SJCRH30 (cell line): ENCODE measurements around the gene SLAMF9. TPM values are rescaled to one million over a fixed set of nuclear protein-coding genes. Genes with fewer than 3 reads are reported as not detected.
"Not testable (repeated sequence)": the region's sequence is repeated elsewhere in the genome, so short reads cannot be mapped to it uniquely, and the experiment has no call there.

Experiments used
- DNase-seq, 2 experiments: peaks; one replicate each; pipeline ENCODE4 v3.0.0-alpha.2; 2015 to 2020
- H3K27ac ChIP-seq: fragments of 250-450 bp; sonication (Bioruptor Pico); 2 replicates; pipeline ENCODE4 v1.5.1; 2020; ENCODE audit warnings: mild to moderate bottlenecking, moderate library complexity
- H3K27me3 ChIP-seq: fragments of 250-450 bp; sonication (Bioruptor Pico); 2 replicates; pipeline ENCODE4 v1.5.1; 2020; ENCODE audit warnings: mild to moderate bottlenecking, moderate library complexity
- H3K36me3 ChIP-seq: fragments of 250-450 bp; sonication (Bioruptor Pico); 2 replicates; pipeline ENCODE4 v1.5.1; 2020; ENCODE audit warnings: mild to moderate bottlenecking, moderate library complexity
- H3K4me1 ChIP-seq: fragments of 250-450 bp; sonication (Bioruptor Pico); 2 replicates; pipeline ENCODE4 v1.5.1; 2020; ENCODE audit warnings: mild to moderate bottlenecking, moderate library complexity
- H3K4me3 ChIP-seq: fragments of 250-450 bp; sonication (Bioruptor Pico); 2 replicates; pipeline ENCODE4 v1.5.1; 2020; ENCODE audit warnings: mild to moderate bottlenecking, moderate library complexity
- H3K9me3 ChIP-seq: fragments of 250-450 bp; sonication (Bioruptor Pico); replicated peaks from 2 replicates; pipeline ENCODE4 v1.5.1; 2020; ENCODE audit warnings: mild to moderate bottlenecking, moderate library complexity
- total RNA-seq: library from RNA; depleted of rRNA; stranded (reverse); fragments of >200 nt; shearing (Covaris generic); gene quantifications from 2 replicates; pipeline ENCODE4 v1.2.3, GENCODE V29; 2014

The SLAMF9 gene
- total RNA-seq, 1 experiment from 2014 or later: not detected

DNA sequence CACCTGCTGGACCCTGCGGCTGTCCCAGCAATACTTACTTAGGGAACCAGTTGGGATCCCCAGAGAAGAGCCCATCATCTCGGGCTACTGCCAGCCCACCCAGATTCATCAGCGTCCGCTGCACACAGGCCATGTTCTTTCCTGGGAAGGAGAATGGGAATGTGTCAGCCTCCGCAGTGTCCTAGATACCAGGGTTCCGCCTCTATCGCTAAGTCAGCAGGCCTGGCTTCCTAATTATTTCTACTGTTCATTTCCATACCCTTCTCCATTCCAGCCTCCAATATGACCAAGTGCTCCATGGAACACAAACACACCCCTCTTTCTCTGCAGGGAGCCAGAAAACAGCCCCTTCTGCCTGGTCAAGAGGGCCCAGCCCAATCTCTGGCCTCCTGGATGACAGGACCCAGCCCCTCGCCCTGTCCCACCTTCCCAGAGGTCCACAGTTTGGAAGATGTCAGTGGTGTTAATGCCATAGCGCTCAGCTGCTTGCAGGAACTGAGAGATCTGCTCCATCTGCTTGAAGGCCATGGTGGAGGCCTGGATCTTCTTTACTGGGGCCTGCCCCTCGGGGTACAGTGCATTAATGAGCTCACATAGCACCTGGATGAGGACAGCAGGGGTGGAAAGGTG, 34.7 kb downstream of the SLAMF9 start:
- Histone ChIP-seq H3K9me3 (no peaks in the 10 kb centered on the region), H3K4me3 (no peak overlapping the region), H3K27ac (no peak overlapping the region), H3K36me3 (peaks cover 18% of the 10 kb centered on the region), H3K27me3 (no peaks in the 10 kb centered on the region), H3K4me1 (peaks cover 65% of the 10 kb centered on the region)
- no peak for DNase-seq

DNA sequence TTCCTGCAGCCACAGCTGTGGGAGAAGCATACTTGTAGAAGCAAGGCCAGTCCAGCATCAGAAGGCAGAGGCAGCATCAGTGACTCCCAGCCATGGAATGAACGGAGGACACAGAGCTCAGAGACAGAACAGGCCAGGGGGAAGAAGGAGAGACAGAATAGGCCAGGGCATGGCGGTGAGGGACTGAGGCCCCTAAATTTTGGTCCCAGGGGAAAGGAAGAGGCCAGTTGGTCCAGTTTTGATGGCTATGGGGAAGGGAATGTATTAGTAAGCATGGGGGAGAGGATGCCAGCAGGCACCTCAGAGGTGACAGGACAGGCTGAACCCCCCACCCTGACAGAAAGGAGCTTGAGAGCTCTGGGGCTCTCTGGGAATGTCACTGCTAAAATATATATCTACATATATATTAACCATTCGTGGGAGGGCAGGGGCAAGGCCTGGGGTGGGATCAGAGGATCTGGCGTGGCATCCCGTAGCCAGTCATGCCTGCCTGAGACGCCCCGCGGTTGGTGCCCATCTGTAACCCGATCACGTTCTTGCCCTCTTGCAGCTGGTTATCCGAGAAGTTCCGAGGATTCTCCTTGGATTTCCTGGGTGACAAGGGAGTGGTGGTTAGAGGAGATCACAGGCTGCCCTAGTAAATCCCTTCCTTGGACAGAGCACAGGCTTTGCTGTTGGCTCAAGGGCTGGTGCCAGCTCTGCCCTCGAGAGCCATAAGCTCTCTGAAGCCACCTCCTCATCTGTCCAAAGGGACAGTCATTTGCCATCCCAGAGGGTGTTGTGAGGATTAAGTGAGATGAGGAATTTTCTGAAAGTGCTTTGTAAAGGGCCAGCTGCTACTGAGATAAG, 35.5 kb downstream of the SLAMF9 start:
- Histone ChIP-seq H3K4me3 (no peak overlapping the region), H3K27me3 (no peaks in the 10 kb centered on the region), H3K27ac (no peak overlapping the region; the same call in 1 of the 2 replicates), H3K36me3 (peaks cover 18% of the 10 kb centered on the region), H3K4me1 (peaks cover 65% of the 10 kb centered on the region), H3K9me3 (no peaks in the 10 kb centered on the region)
- peak in 1 of 2 experiments; percentile 54 for DNase-seq

DNA sequence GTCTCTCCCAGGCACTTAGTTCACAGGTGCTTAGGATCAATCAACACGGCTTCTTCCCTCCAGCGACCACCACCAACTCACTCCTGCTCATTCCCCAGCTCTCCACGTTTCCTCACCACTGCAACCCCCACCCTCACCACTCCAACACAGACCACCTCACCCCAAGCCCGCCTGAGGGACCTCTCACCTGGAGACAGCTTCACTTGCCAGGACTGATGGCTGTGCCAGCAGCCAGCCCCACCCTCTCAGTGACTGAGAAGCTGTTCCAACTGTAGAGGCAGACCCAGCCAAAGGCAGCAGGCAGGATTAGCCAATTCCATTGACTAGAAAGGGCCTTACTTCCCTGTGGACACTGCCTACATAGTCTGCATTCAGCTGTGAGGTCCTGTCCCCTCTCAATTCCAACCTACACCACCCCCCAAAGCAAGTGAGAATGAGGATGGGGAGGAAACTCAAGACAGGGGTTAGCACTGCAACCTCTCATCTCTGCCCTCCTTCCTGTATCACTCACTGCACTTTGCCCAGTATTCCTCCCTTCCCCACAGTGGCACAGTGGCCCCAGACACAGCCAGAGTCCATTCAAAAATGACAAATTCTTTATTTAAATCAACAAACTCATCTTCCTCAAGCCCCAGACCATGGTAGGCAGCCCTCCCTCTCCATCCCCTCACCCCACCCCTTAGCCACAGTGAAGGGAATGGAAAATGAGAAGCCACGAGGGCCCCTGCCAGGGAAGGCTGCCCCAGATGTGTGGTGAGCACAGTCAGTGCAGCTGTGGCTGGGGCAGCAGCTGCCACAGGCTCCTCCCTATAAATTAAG, 36.3 kb downstream of the SLAMF9 start:
- Histone ChIP-seq H3K4me1 (peaks cover 60% of the 10 kb centered on the region), H3K4me3 (no peak overlapping the region), H3K27me3 (no peaks in the 10 kb centered on the region), H3K9me3 (no peaks in the 10 kb centered on the region), H3K36me3 (peaks cover 18% of the 10 kb centered on the region), H3K27ac (peak overlapping the region; percentile 28)
- peak; percentile 58 to 63 for DNase-seq

DNA sequence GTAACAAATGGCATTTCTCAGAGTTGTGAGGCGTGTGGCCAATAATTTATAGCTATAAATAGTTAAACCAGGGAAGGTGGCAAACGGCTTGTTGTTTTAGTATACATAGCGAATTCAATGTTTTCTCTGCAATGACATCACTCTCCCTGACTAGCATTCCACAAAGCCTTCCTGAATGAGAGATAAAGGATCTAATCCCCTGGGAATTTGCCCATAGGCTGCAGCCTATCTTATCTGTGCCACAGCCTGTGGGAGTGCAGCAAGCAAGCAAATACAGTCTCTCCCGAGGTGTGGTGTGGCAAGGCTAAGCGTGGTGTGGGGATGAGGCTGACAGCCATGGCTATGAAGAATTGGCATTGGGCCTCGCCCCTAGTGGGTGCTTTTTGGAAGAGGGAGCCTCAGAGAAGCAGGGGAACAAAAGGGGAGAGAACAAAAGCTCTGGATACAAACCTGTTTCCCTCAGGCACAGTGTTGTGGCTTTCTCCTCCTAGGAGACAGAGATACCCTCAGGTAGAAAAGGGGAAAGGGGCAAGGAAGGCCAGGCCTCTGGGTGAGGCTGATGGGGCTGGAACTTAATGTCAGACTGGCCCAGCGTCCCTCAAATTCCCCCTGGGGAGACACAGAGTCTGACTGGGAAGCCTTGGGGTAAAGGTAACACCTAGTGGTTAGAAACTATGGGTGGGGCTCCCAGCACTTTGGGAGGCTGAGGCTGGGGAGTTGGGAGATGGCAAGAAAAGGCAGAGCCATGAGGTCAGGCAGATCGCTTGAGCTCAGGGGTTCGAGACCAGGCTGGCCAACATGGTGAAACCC, 37.6 kb downstream of the SLAMF9 start:
- Histone ChIP-seq H3K36me3 (peaks cover 18% of the 10 kb centered on the region), H3K4me3 (no peak overlapping the region), H3K4me1 (peaks cover 53% of the 10 kb centered on the region), H3K27ac (peak overlapping the region; percentile 24; the same call in 1 of the 2 replicates), H3K9me3 (no peaks in the 10 kb centered on the region), H3K27me3 (no peaks in the 10 kb centered on the region)
- peak; percentile 73 to 82 for DNase-seq

DNA sequence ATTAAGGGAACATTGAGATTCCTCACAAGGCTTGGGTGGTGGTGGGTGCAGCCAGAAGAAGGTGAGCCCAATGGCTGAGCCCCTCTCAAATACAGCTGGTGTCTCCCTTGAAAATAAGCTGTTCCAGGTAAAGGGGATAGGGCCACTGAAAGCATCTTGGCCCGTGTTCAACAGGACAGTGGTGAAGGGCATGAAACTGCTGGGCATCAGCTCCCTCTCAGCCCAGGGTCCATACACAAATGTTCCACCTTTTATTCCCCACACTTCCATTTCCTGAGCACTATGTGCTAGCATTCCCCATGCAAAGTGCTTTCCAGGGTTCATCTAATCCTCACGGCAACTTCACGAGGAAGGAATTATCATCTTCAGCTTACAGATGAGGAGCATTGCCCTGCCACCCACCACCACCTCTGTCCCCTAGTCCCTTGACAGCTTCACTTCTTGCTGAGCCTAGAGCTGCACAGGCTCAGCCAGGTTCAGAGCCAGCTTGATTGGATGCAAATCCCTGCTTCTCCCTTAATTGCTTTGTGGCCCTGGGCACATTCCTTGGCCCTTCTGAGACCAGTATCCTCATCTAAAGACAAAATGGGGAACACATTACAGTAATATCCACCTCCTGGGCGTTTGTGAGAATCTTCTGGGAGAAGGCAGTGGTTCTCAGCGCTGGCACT, 38.3 kb downstream of the SLAMF9 start:
- H3K27ac ChIP-seq: peak overlapping the region; percentile 24; the same call in 1 of the 2 replicates
- peaks cover 18% of the 10 kb centered on the region for H3K36me3 ChIP-seq
- peaks cover 58% of the 10 kb centered on the region for H3K4me1 ChIP-seq

DNA sequence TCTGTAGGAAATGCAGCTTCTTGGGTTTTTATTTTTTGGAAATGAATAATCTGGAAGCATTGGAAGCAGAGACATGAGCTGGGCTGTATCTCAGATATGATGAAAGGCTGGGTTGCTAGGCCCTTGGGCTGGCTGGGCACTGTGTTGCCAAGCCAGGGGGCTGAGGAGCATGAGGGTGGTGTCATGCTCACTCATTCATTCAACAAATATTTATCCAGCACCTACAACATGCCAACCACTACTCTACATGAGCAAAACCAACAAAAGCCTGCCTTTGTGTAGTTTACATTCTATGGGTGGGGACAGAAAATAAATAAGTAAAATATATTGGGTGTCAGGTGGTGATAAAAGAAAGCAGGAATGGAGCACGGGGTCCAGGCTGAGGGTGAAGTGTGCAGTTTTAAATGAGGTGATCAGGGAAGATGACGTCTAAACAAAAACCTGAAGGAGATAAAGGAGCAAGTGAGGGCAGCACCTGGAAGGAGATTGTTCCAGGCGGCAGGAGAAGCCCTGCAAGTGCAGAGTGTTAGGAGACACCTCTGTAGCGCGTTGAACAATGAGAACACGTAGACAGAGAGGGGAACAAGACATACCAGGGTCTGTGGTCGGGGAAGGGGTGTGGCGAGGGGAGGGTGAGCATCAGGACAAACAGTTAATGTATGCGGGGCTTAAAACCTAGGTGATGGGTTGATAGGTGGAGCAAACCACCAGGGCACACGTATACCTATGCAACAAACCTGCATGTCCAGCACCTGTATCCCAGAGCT, 39.6 kb downstream of the SLAMF9 start:
- Histone ChIP-seq H3K4me3 (no peak overlapping the region), H3K27me3 (no peaks in the 10 kb centered on the region), H3K4me1 (peaks cover 62% of the 10 kb centered on the region), H3K9me3 (no peaks in the 10 kb centered on the region), H3K27ac (no peak overlapping the region), H3K36me3 (peaks cover 13% of the 10 kb centered on the region)
- no peak for DNase-seq

More for the DNA sequence above, 38.3 kb downstream of the SLAMF9 start:
- no peak overlapping the region for H3K4me3 ChIP-seq
- no peak for DNase-seq
- no peaks in the 10 kb centered on the region for H3K9me3 ChIP-seq
- no peaks in the 10 kb centered on the region for H3K27me3 ChIP-seq

DNA sequence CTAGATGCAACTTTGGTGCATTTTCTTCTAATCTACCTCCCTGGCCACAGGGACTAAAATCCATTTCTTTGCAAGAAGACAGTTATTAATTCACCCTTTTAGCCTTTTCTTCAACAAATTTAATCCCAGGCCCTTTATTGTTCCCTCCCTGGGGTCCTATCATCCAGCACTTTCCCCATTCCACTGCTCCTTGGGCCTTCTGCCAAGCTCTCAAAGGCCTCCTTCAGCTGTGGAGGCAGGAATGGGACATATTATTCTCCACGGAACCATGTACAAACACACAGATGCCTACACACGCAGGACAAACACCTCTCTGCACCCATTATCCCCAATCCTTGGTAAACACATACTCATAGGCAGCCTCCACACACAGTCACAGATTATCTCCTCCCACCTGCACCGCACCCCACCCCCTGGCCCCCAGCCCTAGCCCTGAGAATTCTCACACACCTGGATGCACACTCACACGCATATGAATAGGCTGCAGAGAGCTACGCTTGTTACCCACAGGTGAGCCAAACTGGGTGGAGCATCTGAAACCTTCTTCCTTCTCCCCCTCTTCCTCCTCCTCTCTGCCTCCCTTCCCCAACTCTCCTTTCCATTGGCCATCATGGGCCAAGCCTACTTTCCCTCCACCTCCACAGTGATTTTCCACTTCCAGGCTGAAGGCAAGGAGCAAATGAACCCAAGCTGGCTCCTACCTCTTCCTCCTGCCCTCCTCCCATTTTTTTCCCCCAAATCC, 40.4 kb downstream of the SLAMF9 start:
- Histone ChIP-seq H3K27ac (no peak overlapping the region), H3K4me1 (peaks cover 54% of the 10 kb centered on the region), H3K36me3 (peaks cover 5% of the 10 kb centered on the region), H3K4me3 (no peak overlapping the region), H3K9me3 (no peaks in the 10 kb centered on the region), H3K27me3 (no peaks in the 10 kb centered on the region)
- no peak for DNase-seq

DNA sequence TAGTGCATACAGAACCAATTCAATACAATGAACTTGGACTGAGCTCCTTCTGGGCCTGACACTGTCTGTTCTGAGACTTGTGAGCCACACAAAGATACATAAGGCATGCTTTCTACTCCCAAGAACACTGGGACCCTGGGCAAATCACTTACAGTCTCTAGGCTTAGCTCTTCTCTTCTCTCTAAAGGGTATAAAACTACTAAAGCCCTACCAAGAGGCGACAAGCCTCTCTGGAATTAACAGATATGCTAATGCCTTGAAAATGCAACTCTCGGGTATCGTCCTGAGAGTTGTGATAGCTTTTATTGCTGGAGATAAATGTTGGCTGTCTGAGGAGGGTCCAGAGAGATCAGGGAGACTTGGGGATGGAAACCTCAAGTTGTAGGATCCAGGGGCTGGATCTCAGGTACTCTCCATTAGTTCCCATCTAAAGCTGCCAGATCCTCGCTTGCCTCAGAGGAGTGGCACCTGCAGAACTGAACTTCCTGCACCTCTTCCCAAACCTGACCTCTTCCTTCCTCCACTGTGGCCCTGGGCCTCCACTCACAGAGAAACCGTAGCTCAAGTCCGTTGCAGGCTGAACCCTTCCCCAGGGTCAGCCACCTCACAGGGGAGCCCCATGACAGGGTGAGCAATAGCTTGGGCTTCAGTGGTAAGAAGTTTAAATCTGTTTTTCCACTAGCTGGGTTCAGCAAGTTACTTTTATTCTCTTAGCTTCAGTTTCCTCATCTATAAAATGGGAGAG, 42.5 kb downstream of the SLAMF9 start:
- H3K27ac ChIP-seq: no peak overlapping the region
- no peaks in the 10 kb centered on the region for H3K9me3 ChIP-seq
- peaks cover 36% of the 10 kb centered on the region for H3K4me1 ChIP-seq

DNA sequence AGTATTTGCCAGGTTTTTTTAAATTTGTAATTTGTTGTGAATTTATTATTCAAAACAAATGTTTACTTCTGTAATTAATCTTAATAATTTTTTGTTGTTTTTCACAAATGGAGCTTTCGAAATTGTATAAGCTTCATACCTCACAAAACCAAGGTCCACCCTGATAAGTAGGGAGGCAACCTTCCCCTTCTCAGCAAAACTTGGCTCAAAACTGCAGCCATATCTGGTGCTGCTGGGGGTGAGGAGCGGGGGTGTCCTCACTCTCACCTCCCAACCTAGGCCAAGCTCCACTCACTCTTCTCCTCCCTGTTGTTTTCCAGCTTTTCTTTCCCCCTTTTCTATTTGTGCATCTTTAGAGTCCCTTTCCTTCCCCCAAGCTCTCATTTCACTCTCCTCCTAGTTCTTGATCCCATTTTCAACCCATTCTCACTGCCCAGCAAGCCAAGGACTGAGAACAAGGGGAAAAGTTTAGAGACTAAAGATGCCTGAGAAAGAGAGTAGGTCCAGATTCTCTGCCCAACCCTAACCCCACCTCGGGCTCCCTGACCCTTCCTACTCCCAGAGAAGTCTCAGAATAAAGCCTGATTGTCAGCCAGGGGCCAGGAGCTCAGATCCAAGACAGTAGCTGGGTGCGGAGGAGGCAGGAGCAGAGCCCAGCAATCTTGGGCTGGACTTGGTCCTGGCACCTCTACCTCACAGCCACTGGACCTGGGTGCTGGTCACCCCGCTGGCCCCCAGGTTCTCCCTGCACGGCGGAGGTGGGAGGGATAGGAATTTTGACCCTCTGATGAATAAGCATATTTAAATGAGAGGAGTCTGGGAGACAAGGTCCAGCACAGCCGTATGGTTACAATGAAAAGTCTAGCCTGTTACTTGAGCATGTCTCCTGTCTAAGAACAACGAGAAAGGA, 45.8 kb downstream of the SLAMF9 start:
- no peaks in the 10 kb centered on the region for H3K9me3 ChIP-seq
- peaks cover 24% of the 10 kb centered on the region for H3K4me1 ChIP-seq
- no peaks in the 10 kb centered on the region for H3K27me3 ChIP-seq
- no peaks in the 10 kb centered on the region for H3K36me3 ChIP-seq
- H3K4me3 ChIP-seq: no peak overlapping the region
- no peak for DNase-seq
- H3K27ac ChIP-seq: no peak overlapping the region

More for the DNA sequence above, 42.5 kb downstream of the SLAMF9 start:
- DNase-seq: no peak
- H3K4me3 ChIP-seq: no peak overlapping the region
- no peaks in the 10 kb centered on the region for H3K36me3 ChIP-seq
- H3K27me3 ChIP-seq: no peaks in the 10 kb centered on the region

DNA sequence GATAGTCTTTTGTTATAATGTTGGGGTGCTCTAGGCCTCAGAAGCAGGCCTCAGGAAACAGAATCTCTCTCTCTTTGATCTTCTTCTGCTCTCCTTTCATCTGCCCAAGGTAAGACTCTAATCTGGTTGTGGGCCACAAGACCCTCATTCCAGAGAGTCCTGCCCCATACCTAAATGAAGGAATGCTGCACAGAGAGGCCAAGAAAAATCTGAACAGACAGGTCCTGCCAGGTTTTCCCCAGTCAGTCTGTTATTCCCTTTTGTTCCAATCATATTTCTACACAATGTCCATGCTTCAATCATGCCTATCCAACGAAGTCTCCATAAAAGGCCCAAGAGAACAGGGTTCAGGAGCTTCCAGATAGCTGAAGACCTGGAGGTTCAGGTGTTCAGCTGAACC, 47.1 kb downstream of the SLAMF9 start:
- no peaks in the 10 kb centered on the region for H3K27me3 ChIP-seq
- no peaks in the 10 kb centered on the region for H3K36me3 ChIP-seq
- DNase-seq: no peak
- no peak overlapping the region for H3K4me3 ChIP-seq
- H3K4me1 ChIP-seq: peaks cover 15% of the 10 kb centered on the region
- H3K9me3 ChIP-seq: no peaks in the 10 kb centered on the region
- no peak overlapping the region for H3K27ac ChIP-seq

DNA sequence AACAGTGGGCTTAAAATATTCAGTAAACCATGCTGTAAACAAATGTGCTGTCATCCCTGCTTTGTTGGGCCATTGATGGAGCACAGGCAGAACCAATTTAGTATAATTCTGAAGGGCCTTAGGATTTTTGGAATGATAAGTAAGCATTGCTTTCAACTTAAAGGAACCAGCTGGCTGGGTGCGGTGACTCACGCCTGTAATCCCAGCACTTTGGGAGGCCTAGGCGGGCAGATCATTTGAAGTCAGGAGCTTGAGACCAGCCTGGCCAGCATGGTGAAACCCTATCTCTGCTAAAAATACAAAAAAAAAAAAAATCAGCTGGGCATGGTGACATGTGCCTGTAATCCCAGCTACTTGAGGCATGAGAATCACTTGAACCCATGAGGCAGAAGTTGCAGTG, 50.0 kb downstream of the SLAMF9 start:
- not testable (repeated sequence) for H3K27ac ChIP-seq, DNase-seq, H3K4me3 ChIP-seq, H3K4me1 ChIP-seq, H3K36me3 ChIP-seq, H3K27me3 ChIP-seq, H3K9me3 ChIP-seq
